Stimulated activated CD4-positive, alpha-beta T cell treated with anti-CD3 and anti-CD28 coated beads, Interleukin-1b, Interleukin-23, amount 100 ng/mL, for 24 hours (primary cell): ENCODE results near the gene SLC46A2.

Experiments used
- DNase-seq, 4 experiments: peaks; one replicate each; pipeline ENCODE4 v3.0.0-alpha.2; 2020; ENCODE audit warnings: low read depth in 4 of 4, low spot score in 1 of 4

The SLC46A2 gene

GRCh38 chr9:112831969-112832368 is 58.7 kb downstream of the SLC46A2 start:
- no peak for DNase-seq

GRCh38 chr9:112831281-112831851 is 59.3 kb downstream of the SLC46A2 start:
- no peak for DNase-seq
